ENCODE measurements around the gene NPPC. TPM values are rescaled to one million over a fixed set of nuclear protein-coding genes. Genes with fewer than 3 reads are reported as not detected.
"Not testable (repeated sequence)": the region's sequence is repeated elsewhere in the genome, so short reads cannot be mapped to it uniquely, and the experiment has no call there.

Gene NPPC
- total RNA-seq, 1 experiment from 2014 or later, result not detected

- DNase-seq (ENCODE audit: low read depth), result no peak
Observed at GRCh38 chr2:231887756-231888155, 38.4 kb downstream of the NPPC start.

GRCh38 chr2:231886071-231886681 lies 40.0 kb downstream of the NPPC start:
- no peak for DNase-seq (ENCODE audit: low read depth)

- no peak for DNase-seq (ENCODE audit: low read depth)
Observed at GRCh38 chr2:231884438-231885140, 41.6 kb downstream of the NPPC start.

GRCh38 chr2:231883468-231883881 lies 42.7 kb downstream of the NPPC start:
- DNase-seq (ENCODE audit: low read depth), result no peak

- no peak for DNase-seq (ENCODE audit: low read depth)
Observed at GRCh38 chr2:231882646-231883045, 43.5 kb downstream of the NPPC start.

- DNase-seq (ENCODE audit: low read depth), result not testable (repeated sequence)
Observed at GRCh38 chr2:231880371-231880770, 45.8 kb downstream of the NPPC start.

GRCh38 chr2:231879216-231879615 lies 47.0 kb downstream of the NPPC start:
- DNase-seq (ENCODE audit: low read depth), result no peak

GRCh38 chr2:231877533-231878456 lies 48.4 kb downstream of the NPPC start:
- DNase-seq (ENCODE audit: low read depth), result no peak

- no peak for DNase-seq (ENCODE audit: low read depth)
Observed at GRCh38 chr2:231874944-231875343, 51.3 kb downstream of the NPPC start.

Other genes with a start within 250 kb of the NPPC start
- gene PTMA, start 217.9 kb downstream of the NPPC start, total RNA-seq (2014; rRNA removed), result 836 and 882 TPM in 2 replicates
- 25.1 and 30.4 TPM in 2 replicates for gene PDE6D, start 145.1 kb downstream of the NPPC start, total RNA-seq (2014; rRNA removed)
- gene COPS7B, start 140.0 kb downstream of the NPPC start, total RNA-seq (2014; rRNA removed), result 20.8 and 22.1 TPM in 2 replicates
- 12.5 and 19.9 TPM in 2 replicates for gene DIS3L2, start 35.3 kb upstream of the NPPC start, total RNA-seq (2014; rRNA removed)